K562 (cell line): Measurements from ENCODE around the gene UBA52. TPM values are rescaled to one million over a fixed set of nuclear protein-coding genes. Genes with fewer than 3 reads are reported as not detected.

ENCODE experiments used
- ARNT ChIP-seq, 2 experiments: fragments of 450-650 bp; IDR thresholded peaks; 2 replicates each; pipeline ENCODE4 v1.6.1; 2016; ENCODE audit warnings: mild to moderate bottlenecking in 1 of 2
- ATF7 ChIP-seq: fragments of 450-650 bp; IDR thresholded peaks from 2 replicates; pipeline ENCODE4 v1.7.1; 2014; ENCODE audit warnings: mild to moderate bottlenecking, moderate library complexity
- BRD9 ChIP-seq: fragments of 450-650 bp; IDR thresholded peaks from 2 replicates; pipeline ENCODE4 v1.6.1; 2018; ENCODE audit warnings: low read depth; ENCODE audit not compliant: partially characterized antibody
- CHD1 ChIP-seq: fragments of 200-600 bp; sonication (generic); IDR thresholded peaks from one replicate; pipeline ENCODE4 v1.6.1; 2012; ENCODE audit warnings: mild to moderate bottlenecking, moderate library complexity, low read length, inconsistent platforms
- ESRRA ChIP-seq: fragments of 450-650 bp; IDR thresholded peaks from 2 replicates; pipeline ENCODE4 v1.6.1; 2014; ENCODE audit warnings: low read depth, mild to moderate bottlenecking, moderate library complexity, borderline replicate concordance
- FOXK1 ChIP-seq: sonication (generic); formaldehyde crosslinking; IDR thresholded peaks from 2 replicates; pipeline ENCODE4 v1.8.0; 2022; ENCODE audit warnings: missing genetic modification reagents, mild to moderate bottlenecking, borderline replicate concordance
- GATAD2A ChIP-seq: fragments of 450-650 bp; IDR thresholded peaks from 2 replicates; pipeline ENCODE4 v1.6.1; 2017
- MTA3 ChIP-seq: fragments of 450-650 bp; formaldehyde crosslinking; IDR thresholded peaks from 2 replicates; pipeline ENCODE4 v1.6.1; 2017; ENCODE audit warnings: mild to moderate bottlenecking, borderline replicate concordance
- OTX1 ChIP-seq: fragments of 450-650 bp; formaldehyde crosslinking; IDR thresholded peaks from 2 replicates; pipeline ENCODE4 v1.4.0; 2022; ENCODE audit warnings: mild to moderate bottlenecking
- PHF20 ChIP-seq: fragments of 450-650 bp; IDR thresholded peaks from 2 replicates; pipeline ENCODE4 v1.6.1; 2018; ENCODE audit not compliant: partially characterized antibody
- PHF8 ChIP-seq: fragments of 200-600 bp; sonication (generic); IDR thresholded peaks from 2 replicates; pipeline ENCODE4 v1.6.1; 2012; ENCODE audit warnings: mixed run types, mild to moderate bottlenecking, inconsistent platforms, low read length, moderate library complexity, borderline replicate concordance
- POLR2AphosphoS2 ChIP-seq: IDR thresholded peaks from 2 replicates; pipeline ENCODE4 v1.6.1; 2012; ENCODE audit warnings: low read length, improper control_type of control experiment
- POLR2G ChIP-seq: fragments of 200-400 bp; formaldehyde crosslinking; IDR thresholded peaks from 2 replicates; pipeline ENCODE4 v1.6.1; 2017; ENCODE audit warnings: low read depth, mild to moderate bottlenecking, antibody characterized with exemption, low read length, moderate library complexity
- RAD21 ChIP-seq, 2 experiments: fragments of 250-450 bp in 1 of 2; fragments of 450-650 bp in 1 of 2; sonication (Bioruptor Pico) in 1 of 2; formaldehyde crosslinking in 1 of 2; IDR thresholded peaks in 1 of 2; conservative IDR thresholded peaks in 1 of 2; 2 replicates each; pipeline versions ENCODE4 v1.4.0 to v1.8.0; 2020 to 2022; ENCODE audit warnings: mild to moderate bottlenecking in 2 of 2, moderate library complexity in 1 of 2
- RAD51 ChIP-seq: fragments of 450-650 bp; IDR thresholded peaks from 2 replicates; pipeline ENCODE4 v1.7.1; 2016; ENCODE audit warnings: low read depth, mild to moderate bottlenecking, borderline replicate concordance
- RBM25 ChIP-seq: fragments of 200-400 bp; formaldehyde crosslinking; IDR thresholded peaks from 2 replicates; pipeline ENCODE4 v1.6.1; 2018; ENCODE audit warnings: low read length, low read depth, moderate library complexity; ENCODE audit not compliant: severe bottlenecking
- SIN3A ChIP-seq, 2 experiments: fragments of 150-350 bp in 1 of 2; IDR thresholded peaks; 2 replicates each; pipeline ENCODE4 v1.6.1; 2011 to 2016; ENCODE audit warnings: borderline replicate concordance in 2 of 2, low read depth in 2 of 2, low read length in 2 of 2, mild to moderate bottlenecking in 2 of 2, moderate library complexity in 2 of 2; ENCODE audit not compliant: control insufficient read depth in 1 of 2
- SMARCA4 ChIP-seq: fragments of 450-650 bp; IDR thresholded peaks from 2 replicates; pipeline ENCODE4 v1.6.1; 2016
- ZNF384 ChIP-seq: IDR thresholded peaks from 2 replicates; pipeline ENCODE4 v1.6.1; 2012; ENCODE audit warnings: low read depth, low read length, improper control_type of control experiment
- ZNF398 ChIP-seq: fragments of 250-450 bp; sonication (Bioruptor Pico); IDR thresholded peaks from 2 replicates; pipeline ENCODE4 v1.8.0; 2021; ENCODE audit warnings: moderate library complexity, mild to moderate bottlenecking, inconsistent platforms
- ZNF639 ChIP-seq, 2 experiments: fragments of 200-800 bp in 1 of 2; sonication (Bioruptor generic) in 1 of 2; sonication (generic) in 1 of 2; formaldehyde crosslinking in 1 of 2; IDR thresholded peaks in 1 of 2; conservative IDR thresholded peaks in 1 of 2; 2 replicates each; pipeline versions ENCODE4 v1.5.0 to v1.6.1; 2016 to 2020; ENCODE audit warnings: missing compliant biosample characterization in 1 of 2, missing genetic modification characterization in 1 of 2, missing genetic modification reagents in 1 of 2
- ZNF766 ChIP-seq: fragments of 200-800 bp; sonication (Bioruptor generic); conservative IDR thresholded peaks from 2 replicates; pipeline ENCODE4 v1.6.1; 2016; ENCODE audit warnings: missing genetic modification characterization, missing compliant biosample characterization
- ZNF830 ChIP-seq: fragments of 250-450 bp; sonication (Bioruptor Pico); IDR thresholded peaks from 2 replicates; pipeline ENCODE4 v1.5.0; 2021; ENCODE audit warnings: mild to moderate bottlenecking
- ZSCAN29 ChIP-seq: fragments of 450-650 bp; IDR thresholded peaks from 2 replicates; pipeline ENCODE4 v1.6.1; 2017
- polyA plus RNA-seq, 8 experiments: library from polyadenylated mRNA; depleted of rRNA in 4 of 8; stranded (reverse) in 5 of 8; unstranded in 3 of 8; fragments of >200 nt; fragmentation: Nextera tagmentation in 2 of 8; fragmentation: Illumina TruSeq in 1 of 8; extraction: Ambion mirVana in 2 of 8; extraction: Trizol in 1 of 8; gene quantifications; 2 replicates each; pipeline versions ENCODE4 v1.2.1 to v1.2.3, GENCODE V29; 2011 to 2014; ENCODE audit warnings: inconsistent platforms in 1 of 8, missing spikeins in 1 of 8
- total RNA-seq, 7 experiments: library from RNA; depleted of rRNA in 6 of 7; stranded (reverse); fragments of >200 nt in 6 of 7; fragmentation: Illumina TruSeq in 2 of 7; extraction: Trizol in 2 of 7; gene quantifications; 2 replicates each; pipeline versions ENCODE4 v1.2.1 to v1.2.3, GENCODE V29; 2011 to 2021; ENCODE audit warnings: low replicate concordance in 1 of 7
- TF ChIP-seq, protein P1 (sequence below): fragments of 450-650 bp; formaldehyde crosslinking; IDR thresholded peaks from 2 replicates; pipeline ENCODE4 v1.4.0; 2022; ENCODE audit warnings: mild to moderate bottlenecking, moderate library complexity

The UBA52 gene
- total and polyA plus RNA-seq, 9 of the 15 experiments (the other 6 are each of a cell fraction or from before 2014, with no cell fraction given) = 1,110 to 2,751 (median 1,733) TPM

- peak; percentile 63 to 89; a peak in 2 of 4 replicates for TF ChIP-seq SIN3A (IDR thresholded peaks at IDR 0.05; ENCODE audit: borderline replicate concordance in 2 of 2, control insufficient read depth in 1 of 2, low read depth in 2 of 2, low read length in 2 of 2)
- TF ChIP-seq RAD21 (CRISPR knock-in tag; conservative IDR thresholded peaks at IDR 0.05 in 1 of 2, IDR thresholded peaks at IDR 0.05 in 1 of 2) = no peak
- no peak; the same call in 1 of the 2 replicates for TF ChIP-seq RAD51
- TF ChIP-seq PHF8 = peak; percentile 78; the same call in 1 of the 2 replicates
- TF ChIP-seq CHD1 = no peak
- TF ChIP-seq, protein P1, sequence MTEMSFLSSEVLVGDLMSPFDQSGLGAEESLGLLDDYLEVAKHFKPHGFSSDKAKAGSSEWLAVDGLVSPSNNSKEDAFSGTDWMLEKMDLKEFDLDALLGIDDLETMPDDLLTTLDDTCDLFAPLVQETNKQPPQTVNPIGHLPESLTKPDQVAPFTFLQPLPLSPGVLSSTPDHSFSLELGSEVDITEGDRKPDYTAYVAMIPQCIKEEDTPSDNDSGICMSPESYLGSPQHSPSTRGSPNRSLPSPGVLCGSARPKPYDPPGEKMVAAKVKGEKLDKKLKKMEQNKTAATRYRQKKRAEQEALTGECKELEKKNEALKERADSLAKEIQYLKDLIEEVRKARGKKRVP (CRISPR knock-in tag) = no peak
- TF ChIP-seq RBM25 = peak; percentile 98
- peak in 1 of 2 experiments; percentile 94; a peak in 2 of 4 replicates for TF ChIP-seq ZNF639 (CRISPR knock-in tag; conservative IDR thresholded peaks at IDR 0.05 in 1 of 2, IDR thresholded peaks at IDR 0.05 in 1 of 2)
- peak; percentile 93 for TF ChIP-seq MTA3
- peak; percentile 38; the same call in 1 of the 2 replicates for TF ChIP-seq SMARCA4
- TF ChIP-seq GATAD2A = peak; percentile 86
- no peak for TF ChIP-seq ZNF830 (CRISPR knock-in tag)
- peak; percentile 83 for TF ChIP-seq PHF20
- no peak for TF ChIP-seq POLR2AphosphoS2
- TF ChIP-seq ARNT (IDR thresholded peaks at IDR 0.05) = peak; percentile 66 to 77; a peak in 3 of 4 replicates
- no peak for TF ChIP-seq ZNF398 (CRISPR knock-in tag)
- peak; percentile 99 for TF ChIP-seq ESRRA
- peak; percentile 78 for TF ChIP-seq ZSCAN29
- peak; percentile 60; the same call in 1 of the 2 replicates for TF ChIP-seq ZNF384
- peak; percentile 87 for TF ChIP-seq BRD9
- no peak for TF ChIP-seq OTX1 (CRISPR knock-in tag)
- peak; percentile 95 for TF ChIP-seq POLR2G
- peak; percentile 38; the same call in 1 of the 2 replicates for TF ChIP-seq FOXK1 (CRISPR knock-in tag)
- peak; percentile 79 for TF ChIP-seq ATF7
- 0 out of 2 replicates have a peak, but pooled peaks have one; percentile 46 for TF ChIP-seq ZNF766 (CRISPR knock-in tag)
Measured at GRCh38 chr19:18557411-18558201, 14.1 kb upstream of the UBA52 start, which contains the start of gene KXD1 (continued).
